ENCODE results near the gene RNF146. TPM values are rescaled to one million over a fixed set of nuclear protein-coding genes. Genes with fewer than 3 reads are reported as not detected.
A peak's percentile ranks its signal among the peaks of the same experiment; 100 is the strongest.

The RNF146 gene
- polyA plus RNA-seq, 1 donor from 2014 or later, result 244 TPM

DNA sequence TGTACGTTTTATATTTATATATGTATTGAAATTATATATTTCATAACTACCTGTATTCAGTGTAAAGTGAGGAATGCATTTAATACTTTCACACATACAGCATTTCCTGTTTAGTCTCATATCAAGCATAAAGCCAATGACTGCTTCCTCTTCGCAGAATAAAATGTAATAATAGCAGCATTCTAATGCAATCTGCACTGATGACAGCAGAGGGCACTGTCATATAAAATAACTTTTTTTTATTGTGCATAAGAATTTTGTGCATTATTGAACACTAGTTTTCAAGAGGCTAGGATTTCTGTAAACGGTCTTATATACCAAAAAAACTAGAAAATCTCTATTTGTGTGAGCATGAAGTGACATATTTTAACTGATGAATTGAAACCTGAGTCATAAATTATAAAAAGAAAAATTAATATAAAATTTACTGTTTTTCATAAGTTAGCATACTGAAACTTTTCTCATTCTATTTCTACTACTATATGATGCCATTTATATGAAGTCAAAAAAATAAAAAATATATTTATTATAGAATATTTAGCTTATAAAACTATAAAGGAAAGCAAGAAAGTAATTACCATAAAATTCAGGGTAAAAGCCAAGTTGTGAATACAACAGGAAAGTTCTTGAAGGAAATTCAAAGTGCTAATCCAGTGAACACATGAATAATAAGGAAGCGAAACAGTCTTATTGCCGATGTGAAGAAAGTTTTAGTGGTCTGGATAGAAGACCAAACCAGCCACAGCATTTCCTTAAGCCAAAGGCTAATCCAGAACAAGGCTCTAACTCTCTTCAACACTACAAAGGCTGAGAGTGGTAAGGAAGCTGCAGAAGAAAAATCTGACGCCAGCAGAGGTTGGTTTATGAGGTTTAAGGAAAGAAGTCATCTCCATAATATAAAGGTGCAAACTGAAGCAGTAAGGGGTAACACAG lies 36.3 kb downstream of the RNF146 start:
- Histone ChIP-seq H3F3A (ENCODE audit: insufficient read depth, low read length, poor library complexity, severe bottlenecking) (no peaks in the 10 kb centered on the region), H3K9me3 (ENCODE audit: low read length) (no peaks in the 10 kb centered on the region), H3K36me3 (ENCODE audit: insufficient read depth, low read length) (no peaks in the 10 kb centered on the region), H2AFZ (ENCODE audit: low read depth, low read length) (no peak overlapping the region), H3K9ac (ENCODE audit: low read length) (no peak overlapping the region), H3K79me2 (replicated peaks; ENCODE audit: insufficient read depth, low read length) (no peaks in the 10 kb centered on the region), H3K27me3 (ENCODE audit: insufficient read depth, low read depth, low read length) (no peaks in the 10 kb centered on the region), H3K4me2 (ENCODE audit: low read length) (no peak overlapping the region), H3K9me2 (ENCODE audit: insufficient read depth, low read length) (no peaks in the 10 kb centered on the region), H3K27ac (ENCODE audit: low read length) (no peak overlapping the region), H4K20me1 (ENCODE audit: insufficient read depth) (no peaks in the 10 kb centered on the region), H3K4me3 (ENCODE audit: low read length) (no peak overlapping the region)
- TF ChIP-seq RAD21 (conservative IDR thresholded peaks at IDR 0.05) (peak; percentile 73), EZH2 (IDR thresholded peaks at IDR 0.05; ENCODE audit: borderline replicate concordance, insufficient read depth, low read length, poor library complexity, severe bottlenecking) (no peak), EP300 (conservative IDR thresholded peaks at IDR 0.05; ENCODE audit: poor library complexity, severe bottlenecking) (no peak), TAF1 (IDR thresholded peaks at IDR 0.05; ENCODE audit: low read depth) (no peak), MXI1 (conservative IDR thresholded peaks at IDR 0.05; ENCODE audit: poor library complexity, severe bottlenecking) (no peak), POLR2AphosphoS5 (IDR thresholded peaks at IDR 0.05) (no peak), SMC3 (conservative IDR thresholded peaks at IDR 0.05; ENCODE audit: poor library complexity) (peak; percentile 81)
- TF ChIP-seq, protein P1, sequence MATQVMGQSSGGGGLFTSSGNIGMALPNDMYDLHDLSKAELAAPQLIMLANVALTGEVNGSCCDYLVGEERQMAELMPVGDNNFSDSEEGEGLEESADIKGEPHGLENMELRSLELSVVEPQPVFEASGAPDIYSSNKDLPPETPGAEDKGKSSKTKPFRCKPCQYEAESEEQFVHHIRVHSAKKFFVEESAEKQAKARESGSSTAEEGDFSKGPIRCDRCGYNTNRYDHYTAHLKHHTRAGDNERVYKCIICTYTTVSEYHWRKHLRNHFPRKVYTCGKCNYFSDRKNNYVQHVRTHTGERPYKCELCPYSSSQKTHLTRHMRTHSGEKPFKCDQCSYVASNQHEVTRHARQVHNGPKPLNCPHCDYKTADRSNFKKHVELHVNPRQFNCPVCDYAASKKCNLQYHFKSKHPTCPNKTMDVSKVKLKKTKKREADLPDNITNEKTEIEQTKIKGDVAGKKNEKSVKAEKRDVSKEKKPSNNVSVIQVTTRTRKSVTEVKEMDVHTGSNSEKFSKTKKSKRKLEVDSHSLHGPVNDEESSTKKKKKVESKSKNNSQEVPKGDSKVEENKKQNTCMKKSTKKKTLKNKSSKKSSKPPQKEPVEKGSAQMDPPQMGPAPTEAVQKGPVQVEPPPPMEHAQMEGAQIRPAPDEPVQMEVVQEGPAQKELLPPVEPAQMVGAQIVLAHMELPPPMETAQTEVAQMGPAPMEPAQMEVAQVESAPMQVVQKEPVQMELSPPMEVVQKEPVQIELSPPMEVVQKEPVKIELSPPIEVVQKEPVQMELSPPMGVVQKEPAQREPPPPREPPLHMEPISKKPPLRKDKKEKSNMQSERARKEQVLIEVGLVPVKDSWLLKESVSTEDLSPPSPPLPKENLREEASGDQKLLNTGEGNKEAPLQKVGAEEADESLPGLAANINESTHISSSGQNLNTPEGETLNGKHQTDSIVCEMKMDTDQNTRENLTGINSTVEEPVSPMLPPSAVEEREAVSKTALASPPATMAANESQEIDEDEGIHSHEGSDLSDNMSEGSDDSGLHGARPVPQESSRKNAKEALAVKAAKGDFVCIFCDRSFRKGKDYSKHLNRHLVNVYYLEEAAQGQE (IDR thresholded peaks at IDR 0.05; ENCODE audit: borderline replicate concordance), result no peak
- TF ChIP-seq, protein P2, sequence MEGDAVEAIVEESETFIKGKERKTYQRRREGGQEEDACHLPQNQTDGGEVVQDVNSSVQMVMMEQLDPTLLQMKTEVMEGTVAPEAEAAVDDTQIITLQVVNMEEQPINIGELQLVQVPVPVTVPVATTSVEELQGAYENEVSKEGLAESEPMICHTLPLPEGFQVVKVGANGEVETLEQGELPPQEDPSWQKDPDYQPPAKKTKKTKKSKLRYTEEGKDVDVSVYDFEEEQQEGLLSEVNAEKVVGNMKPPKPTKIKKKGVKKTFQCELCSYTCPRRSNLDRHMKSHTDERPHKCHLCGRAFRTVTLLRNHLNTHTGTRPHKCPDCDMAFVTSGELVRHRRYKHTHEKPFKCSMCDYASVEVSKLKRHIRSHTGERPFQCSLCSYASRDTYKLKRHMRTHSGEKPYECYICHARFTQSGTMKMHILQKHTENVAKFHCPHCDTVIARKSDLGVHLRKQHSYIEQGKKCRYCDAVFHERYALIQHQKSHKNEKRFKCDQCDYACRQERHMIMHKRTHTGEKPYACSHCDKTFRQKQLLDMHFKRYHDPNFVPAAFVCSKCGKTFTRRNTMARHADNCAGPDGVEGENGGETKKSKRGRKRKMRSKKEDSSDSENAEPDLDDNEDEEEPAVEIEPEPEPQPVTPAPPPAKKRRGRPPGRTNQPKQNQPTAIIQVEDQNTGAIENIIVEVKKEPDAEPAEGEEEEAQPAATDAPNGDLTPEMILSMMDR (IDR thresholded peaks at IDR 0.05; ENCODE audit: poor library complexity, severe bottlenecking), result peak; percentile 76

DNA sequence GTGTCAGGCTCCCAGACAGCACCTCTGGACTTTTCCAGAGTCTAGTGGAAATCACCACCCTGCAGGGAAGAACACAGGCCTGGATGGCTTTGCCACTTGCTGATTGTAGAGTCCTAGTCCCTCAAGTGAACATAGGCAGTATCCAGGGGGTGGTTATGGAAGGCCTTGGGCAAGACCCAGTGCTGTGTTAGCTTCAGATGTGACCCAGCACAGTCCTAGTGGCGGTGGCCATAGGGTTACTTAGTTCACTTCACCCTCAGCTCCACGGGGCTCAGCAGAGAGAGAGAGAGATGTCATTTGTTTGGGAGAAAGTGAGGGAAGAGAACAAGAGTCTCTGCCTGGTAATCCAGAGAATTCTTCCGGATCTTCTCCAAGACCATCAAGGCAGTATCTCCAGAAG lies 37.3 kb downstream of the RNF146 start:
- Histone ChIP-seq H3K9me2 (ENCODE audit: insufficient read depth, low read length) (no peaks in the 10 kb centered on the region), H3K4me3 (ENCODE audit: low read length) (no peak overlapping the region), H3K27me3 (ENCODE audit: insufficient read depth, low read depth, low read length) (no peaks in the 10 kb centered on the region), H3F3A (ENCODE audit: insufficient read depth, low read length, poor library complexity, severe bottlenecking) (no peaks in the 10 kb centered on the region), H3K9ac (ENCODE audit: low read length) (no peak overlapping the region), H2AFZ (ENCODE audit: low read depth, low read length) (no peak overlapping the region), H4K20me1 (ENCODE audit: insufficient read depth) (no peaks in the 10 kb centered on the region), H3K27ac (ENCODE audit: low read length) (no peak overlapping the region), H3K79me2 (replicated peaks; ENCODE audit: insufficient read depth, low read length) (no peaks in the 10 kb centered on the region), H3K9me3 (ENCODE audit: low read length) (no peaks in the 10 kb centered on the region), H3K36me3 (ENCODE audit: insufficient read depth, low read length) (no peaks in the 10 kb centered on the region), H3K4me2 (ENCODE audit: low read length) (no peak overlapping the region)
- TF ChIP-seq SMC3 (conservative IDR thresholded peaks at IDR 0.05; ENCODE audit: poor library complexity) (no peak), RAD21 (conservative IDR thresholded peaks at IDR 0.05) (no peak)
- TF ChIP-seq, protein P1 (IDR thresholded peaks at IDR 0.05; ENCODE audit: borderline replicate concordance), result no peak
